ENCODE data around the gene RUNX1. TPM values are rescaled to one million over a fixed set of nuclear protein-coding genes. Genes with fewer than 3 reads are reported as not detected.
A peak's percentile ranks its signal among the peaks of the same experiment; 100 is the strongest.

RUNX1 gene
- total RNA-seq, 1 donor from 2014 or later: 25.4 TPM

GRCh38 chr21:34899302-34899701 lies 149.8 kb downstream of the RUNX1 start:
- DNase-seq (ENCODE audit: low read depth): no peak

DNA sequence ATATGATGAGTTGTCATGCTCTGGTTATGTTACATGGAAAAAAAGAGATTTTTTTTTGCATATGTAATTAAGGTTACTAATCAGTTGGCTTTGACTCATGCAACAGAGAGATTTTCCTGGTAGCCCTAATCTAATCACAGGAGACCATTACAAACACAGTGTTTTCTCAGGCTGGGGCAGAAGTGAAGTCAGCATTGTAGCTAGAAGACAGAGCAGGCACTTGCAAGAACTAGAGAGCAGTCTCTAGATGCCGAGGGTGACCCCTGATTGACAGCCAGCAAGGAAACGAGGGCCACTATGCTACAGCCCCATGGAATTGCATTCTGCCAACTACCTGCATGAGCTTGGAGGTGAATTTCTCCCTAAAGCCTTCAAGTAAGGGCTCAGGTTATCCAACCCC lies 151.3 kb downstream of the RUNX1 start:
- DNase-seq (ENCODE audit: low read depth): no peak

DNA sequence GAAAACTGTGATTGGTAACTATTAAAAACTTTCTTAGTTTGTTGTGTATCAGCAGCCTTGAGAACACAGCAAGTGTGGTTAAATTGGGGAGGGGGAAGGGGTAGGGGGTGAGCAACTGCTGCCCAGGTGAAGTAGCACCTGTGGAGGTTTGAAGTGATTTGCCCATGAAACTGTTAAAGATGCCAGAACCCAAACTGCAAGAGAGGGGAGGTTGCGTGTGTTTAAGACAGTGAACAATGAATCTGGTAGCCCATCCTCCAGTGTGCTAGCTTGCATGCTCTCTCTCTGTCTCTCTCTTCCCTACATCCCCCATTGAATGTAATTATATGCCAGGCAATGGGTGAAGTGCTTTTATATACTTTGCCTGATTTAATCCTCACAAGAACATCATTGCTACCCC lies 154.7 kb downstream of the RUNX1 start:
- DNase-seq (ENCODE audit: low read depth): no peak

- DNase-seq (ENCODE audit: low read depth): no peak
Observed at GRCh38 chr21:34892209-34892608, 156.9 kb downstream of the RUNX1 start.

GRCh38 chr21:34891613-34891943 lies 157.5 kb downstream of the RUNX1 start:
- no peak for DNase-seq (ENCODE audit: low read depth)

DNA sequence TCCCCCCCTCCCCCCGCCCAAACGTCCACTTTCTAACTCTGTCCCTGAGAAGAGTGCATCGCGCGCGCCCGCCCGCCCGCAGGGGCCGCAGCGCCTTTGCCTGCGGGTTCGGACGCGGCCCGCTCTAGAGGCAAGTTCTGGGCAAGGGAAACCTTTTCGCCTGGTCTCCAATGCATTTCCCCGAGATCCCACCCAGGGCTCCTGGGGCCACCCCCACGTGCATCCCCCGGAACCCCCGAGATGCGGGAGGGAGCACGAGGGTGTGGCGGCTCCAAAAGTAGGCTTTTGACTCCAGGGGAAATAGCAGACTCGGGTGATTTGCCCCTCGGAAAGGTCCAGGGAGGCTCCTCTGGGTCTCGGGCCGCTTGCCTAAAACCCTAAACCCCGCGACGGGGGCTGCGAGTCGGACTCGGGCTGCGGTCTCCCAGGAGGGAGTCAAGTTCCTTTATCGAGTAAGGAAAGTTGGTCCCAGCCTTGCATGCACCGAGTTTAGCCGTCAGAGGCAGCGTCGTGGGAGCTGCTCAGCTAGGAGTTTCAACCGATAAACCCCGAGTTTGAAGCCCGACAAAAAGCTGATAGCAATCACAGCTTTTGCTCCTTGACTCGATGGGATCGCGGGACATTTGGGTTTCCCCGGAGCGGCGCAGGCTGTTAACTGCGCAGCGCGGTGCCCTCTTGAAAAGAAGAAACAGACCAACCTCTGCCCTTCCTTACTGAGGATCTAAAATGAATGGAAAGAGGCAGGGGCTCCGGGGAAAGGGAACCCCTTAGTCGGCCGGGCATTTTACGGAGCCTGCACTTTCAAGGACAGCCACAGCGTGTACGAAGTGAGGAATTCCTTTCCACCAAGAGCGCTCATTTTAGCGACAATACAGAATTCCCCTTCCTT lies 158.1 kb downstream of the RUNX1 start:
- DNase-seq (ENCODE audit: low read depth): no peak

- DNase-seq (ENCODE audit: low read depth): no peak
Observed at GRCh38 chr21:34890470-34890723, 158.7 kb downstream of the RUNX1 start.

DNA sequence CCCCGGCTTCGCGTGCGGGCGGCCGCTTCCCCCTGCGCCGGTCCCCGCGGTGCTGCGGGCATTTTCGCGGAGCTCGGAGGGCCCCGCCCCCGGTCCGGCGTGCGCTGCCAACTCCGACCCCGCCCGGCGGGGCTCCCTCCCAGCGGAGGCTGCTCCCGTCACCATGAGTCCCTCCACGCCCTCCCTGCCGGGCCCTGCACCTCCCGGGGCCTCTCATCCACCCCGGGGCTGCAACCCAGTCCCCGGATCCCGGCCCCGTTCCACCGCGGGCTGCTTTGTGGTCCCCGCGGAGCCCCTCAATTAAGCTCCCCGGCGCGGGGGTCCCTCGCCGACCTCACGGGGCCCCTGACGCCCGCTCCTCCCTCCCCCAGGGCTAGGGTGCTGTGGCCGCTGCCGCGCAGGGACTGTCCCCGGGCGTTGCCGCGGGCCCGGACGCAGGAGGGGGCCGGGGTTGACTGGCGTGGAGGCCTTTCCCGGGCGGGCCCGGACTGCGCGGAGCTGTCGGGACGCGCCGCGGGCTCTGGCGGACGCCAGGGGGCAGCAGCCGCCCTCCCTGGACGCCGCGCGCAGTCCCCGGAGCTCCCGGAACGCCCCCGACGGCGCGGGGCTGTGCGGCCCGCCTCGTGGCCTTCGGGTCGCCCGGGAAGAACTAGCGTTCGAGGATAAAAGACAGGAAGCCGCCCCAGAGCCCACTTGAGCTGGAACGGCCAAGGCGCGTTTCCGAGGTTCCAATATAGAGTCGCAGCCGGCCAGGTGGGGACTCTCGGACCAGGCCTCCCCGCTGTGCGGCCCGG lies 159.2 kb downstream of the RUNX1 start:
- no peak for DNase-seq (ENCODE audit: low read depth)

GRCh38 chr21:34889320-34889675 lies 159.8 kb downstream of the RUNX1 start:
- DNase-seq (ENCODE audit: low read depth): no peak

- peak; percentile 84 for DNase-seq (ENCODE audit: low read depth)
Observed at GRCh38 chr21:34888569-34889319, 160.4 kb downstream of the RUNX1 start.

DNA sequence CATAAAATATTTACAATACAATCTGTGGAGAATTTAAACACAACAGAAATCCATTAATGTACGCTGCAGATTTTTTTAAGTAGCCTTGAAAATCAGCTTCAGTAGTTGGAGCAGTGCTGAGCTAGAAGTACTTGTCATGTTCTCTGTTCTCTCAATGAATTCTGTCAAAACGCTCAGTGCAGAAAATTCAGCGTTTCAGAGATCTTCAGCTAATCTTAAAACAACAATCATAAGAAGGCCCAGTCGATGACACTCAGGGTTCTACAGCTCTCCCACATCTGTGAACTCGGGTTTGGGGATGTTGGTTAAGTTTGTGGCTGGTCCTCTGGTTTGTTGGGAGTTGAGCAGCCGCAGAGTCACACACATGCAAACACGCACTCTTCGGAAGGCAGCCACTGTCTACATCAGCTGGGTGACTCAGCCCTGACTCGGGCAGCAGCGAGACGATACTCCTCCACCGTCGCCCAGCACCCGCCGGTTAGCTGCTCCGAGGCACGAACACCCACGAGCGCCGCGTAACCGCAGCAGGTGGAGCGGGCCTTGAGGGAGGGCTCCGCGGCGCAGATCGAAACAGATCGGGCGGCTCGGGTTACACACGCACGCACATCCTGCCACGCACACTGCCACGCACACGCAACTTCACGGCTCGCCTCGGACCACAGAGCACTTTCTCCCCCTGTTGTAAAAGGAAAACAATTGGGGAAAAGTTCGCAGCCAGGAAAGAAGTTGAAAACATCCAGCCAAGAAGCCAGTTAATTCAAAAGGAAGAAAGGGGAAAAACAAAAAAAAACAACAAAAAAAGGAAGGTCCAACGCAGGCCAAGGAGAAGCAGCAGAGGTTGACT lies 161.2 kb downstream of the RUNX1 start:
- peak; percentile 83 for DNase-seq (ENCODE audit: low read depth)

DNA sequence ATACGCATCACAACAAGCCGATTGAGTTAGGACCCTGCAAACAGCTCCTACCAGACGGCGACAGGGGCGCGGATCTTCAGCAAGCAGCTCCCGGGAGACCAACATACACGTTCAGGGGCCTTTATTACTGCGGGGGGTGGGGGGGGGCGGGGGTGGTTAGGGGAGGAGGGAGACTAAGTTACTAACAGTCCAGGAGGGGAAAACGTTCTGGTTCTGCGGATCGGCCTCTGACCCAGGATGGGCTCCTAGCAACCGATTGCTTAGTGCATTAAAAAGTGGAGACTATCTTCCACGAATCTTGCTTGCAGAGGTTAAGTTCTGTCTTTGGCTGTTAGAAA lies 162.0 kb downstream of the RUNX1 start:
- DNase-seq (ENCODE audit: low read depth): no peak

- no peak for DNase-seq (ENCODE audit: low read depth)
Observed at GRCh38 chr21:34886240-34887104, 162.6 kb downstream of the RUNX1 start.

DNA sequence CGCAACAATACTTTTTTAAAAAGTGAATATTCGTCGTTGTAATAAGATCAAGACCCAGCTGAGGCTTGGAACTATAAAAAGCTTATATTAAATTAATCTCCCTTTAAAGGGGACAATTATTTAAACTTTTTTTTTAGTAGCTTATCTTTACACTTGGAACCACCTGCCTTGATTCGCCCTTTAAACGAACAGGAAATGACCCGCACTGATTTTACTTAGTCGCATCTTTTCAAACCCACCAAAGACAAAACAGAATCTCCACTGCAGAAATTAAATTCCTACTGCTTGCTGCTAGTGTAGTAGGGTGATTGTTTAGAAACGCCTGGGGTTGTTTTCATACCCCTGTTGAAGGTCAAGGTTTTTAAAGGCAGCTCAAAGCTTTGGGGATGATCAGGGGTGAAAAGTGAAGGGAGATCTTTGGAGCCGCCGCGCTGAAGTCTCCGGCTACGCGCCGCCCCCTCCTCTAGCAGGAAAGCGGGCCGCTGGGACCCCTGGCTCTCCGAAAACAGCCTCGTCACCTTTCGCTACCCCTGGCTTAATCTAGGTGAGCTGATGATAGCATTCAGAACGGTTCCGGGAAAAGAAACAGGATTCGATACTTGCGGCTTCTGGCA lies 163.4 kb downstream of the RUNX1 start:
- DNase-seq (ENCODE audit: low read depth): no peak

DNA sequence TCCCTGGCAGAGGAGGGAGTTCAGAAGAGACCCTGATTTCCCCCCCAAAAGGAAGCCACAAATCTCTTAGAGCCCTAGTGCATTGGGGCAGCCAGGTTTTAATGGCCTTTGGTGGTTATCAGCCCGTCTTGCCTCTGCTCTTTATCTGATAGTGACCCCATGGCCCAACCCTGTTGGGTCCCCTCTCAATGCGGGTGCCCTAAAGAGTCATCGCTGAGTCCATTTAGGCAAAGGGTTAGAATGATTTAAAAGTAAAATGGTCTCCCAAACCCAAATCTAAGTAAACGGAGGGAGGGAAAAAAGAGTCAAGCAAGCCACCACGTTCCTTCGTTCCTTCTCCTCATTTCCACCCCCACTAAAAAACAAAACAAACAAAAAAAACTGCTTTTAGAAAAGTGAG lies 164.0 kb downstream of the RUNX1 start:
- no peak for DNase-seq (ENCODE audit: low read depth)

- no peak for DNase-seq (ENCODE audit: low read depth)
Observed at GRCh38 chr21:34884346-34884929, 164.7 kb downstream of the RUNX1 start.

- no peak for DNase-seq (ENCODE audit: low read depth)
Observed at GRCh38 chr21:34883491-34884271, 165.4 kb downstream of the RUNX1 start.

GRCh38 chr21:34882719-34883131 lies 166.4 kb downstream of the RUNX1 start:
- DNase-seq (ENCODE audit: low read depth): no peak

DNA sequence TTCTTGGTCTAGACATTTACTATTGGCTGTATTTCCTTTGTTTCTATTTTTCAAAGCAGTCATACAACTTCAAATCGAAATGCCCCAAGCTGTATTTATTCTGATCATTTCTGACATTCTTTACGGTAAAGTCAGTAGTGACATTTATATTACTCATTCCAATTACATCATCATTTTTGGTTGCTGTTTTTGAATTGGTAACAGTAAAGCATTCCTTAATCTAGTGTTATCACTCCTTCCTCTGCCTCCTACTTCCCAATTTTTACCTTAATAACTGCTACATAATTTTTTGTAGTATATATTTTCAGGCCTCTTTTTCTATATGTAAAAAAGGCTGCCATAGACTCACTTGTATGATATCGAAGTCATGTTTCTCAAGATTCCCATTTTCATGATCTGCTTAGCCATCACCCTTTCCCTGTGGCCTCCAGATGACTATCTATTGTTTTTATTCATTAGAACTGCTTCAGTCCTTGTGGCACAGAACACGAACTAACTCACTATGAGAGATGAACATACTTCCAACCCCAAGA lies 167.2 kb downstream of the RUNX1 start:
- DNase-seq (ENCODE audit: low read depth): peak; percentile 90
